Stimulated activated CD4-positive, alpha-beta T cell treated with anti-CD3 and anti-CD28 coated beads, TNF-alpha, amount 100 ng/mL, for 24 hours (primary cell): ENCODE measurements around the gene KRTAP20-3.

Experiments
- DNase-seq, 3 experiments: peaks; one replicate each; pipeline ENCODE4 v3.0.0-alpha.2; 2020; ENCODE audit warnings: low read depth in 3 of 3

Gene KRTAP20-3

GRCh38 chr21:30680586-30680985 is 37.9 kb downstream of the KRTAP20-3 start:
- no peak for DNase-seq

- no peak for DNase-seq
Observed at GRCh38 chr21:30684506-30684905, 41.8 kb downstream of the KRTAP20-3 start.

GRCh38 chr21:30689822-30690221 is 47.2 kb downstream of the KRTAP20-3 start:
- no peak for DNase-seq
